Measurements from ENCODE around the gene FAM81A.

DNA sequence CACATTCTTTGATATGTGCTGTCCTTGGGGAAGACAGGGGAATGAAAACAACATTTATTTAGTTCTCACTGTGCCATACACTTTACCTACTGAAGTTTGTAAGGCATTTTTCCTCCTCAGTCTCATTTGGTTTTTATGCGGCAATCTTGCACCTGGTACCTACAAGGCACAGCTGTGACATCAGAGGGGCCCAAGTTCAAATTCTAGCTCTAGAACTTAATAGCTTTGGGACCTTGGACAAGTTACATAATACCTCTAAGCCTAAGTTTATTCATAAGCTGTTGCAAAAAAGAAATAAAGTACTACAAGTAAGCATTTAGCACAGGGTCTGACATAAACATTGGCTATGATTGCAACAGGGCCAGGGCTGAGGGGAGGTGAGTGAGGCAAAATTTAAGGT, 5.6 kb upstream of the FAM81A start:
- TF ChIP-seq EZH2 (IDR thresholded peaks at IDR 0.05): no peak
- TF ChIP-seq, protein P1, sequence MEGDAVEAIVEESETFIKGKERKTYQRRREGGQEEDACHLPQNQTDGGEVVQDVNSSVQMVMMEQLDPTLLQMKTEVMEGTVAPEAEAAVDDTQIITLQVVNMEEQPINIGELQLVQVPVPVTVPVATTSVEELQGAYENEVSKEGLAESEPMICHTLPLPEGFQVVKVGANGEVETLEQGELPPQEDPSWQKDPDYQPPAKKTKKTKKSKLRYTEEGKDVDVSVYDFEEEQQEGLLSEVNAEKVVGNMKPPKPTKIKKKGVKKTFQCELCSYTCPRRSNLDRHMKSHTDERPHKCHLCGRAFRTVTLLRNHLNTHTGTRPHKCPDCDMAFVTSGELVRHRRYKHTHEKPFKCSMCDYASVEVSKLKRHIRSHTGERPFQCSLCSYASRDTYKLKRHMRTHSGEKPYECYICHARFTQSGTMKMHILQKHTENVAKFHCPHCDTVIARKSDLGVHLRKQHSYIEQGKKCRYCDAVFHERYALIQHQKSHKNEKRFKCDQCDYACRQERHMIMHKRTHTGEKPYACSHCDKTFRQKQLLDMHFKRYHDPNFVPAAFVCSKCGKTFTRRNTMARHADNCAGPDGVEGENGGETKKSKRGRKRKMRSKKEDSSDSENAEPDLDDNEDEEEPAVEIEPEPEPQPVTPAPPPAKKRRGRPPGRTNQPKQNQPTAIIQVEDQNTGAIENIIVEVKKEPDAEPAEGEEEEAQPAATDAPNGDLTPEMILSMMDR (IDR thresholded peaks at IDR 0.05): no peak
- TF ChIP-seq EZH2phosphoT487 (IDR thresholded peaks at IDR 0.05): no peak
